ENCODE measurements around the gene GOLPH3.

GOLPH3 gene

GRCh38 chr5:32170303-32171151 is 3.6 kb downstream of the GOLPH3 start:
- DNase-seq: no peak

GRCh38 chr5:32168460-32169033 is 5.6 kb downstream of the GOLPH3 start:
- DNase-seq: no peak

DNA sequence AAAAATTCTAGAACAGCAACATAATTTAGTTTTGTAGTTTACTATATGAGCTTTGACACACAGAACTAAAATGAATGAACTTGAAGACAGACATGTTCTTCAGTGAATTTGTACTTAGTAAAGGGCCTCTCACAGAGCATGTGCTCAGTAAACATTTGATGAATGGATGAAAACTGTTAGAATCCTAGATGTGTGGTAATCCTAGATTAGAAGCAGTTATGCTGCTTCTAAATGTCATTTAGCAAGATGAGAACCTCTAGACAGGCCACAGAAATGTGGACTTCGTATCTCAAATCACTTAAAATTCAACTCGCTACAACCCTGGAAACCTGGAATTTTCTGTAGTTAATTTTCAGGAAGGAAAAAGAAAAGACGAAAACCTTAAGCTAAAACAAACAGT is 8.5 kb downstream of the GOLPH3 start:
- DNase-seq: no peak

- no peak for DNase-seq
These were observed 10.3 kb downstream of the GOLPH3 start for GRCh38 chr5:32163785-32164184.

- no peak for DNase-seq
These were observed 11.1 kb downstream of the GOLPH3 start for GRCh38 chr5:32163053-32163452.

DNA sequence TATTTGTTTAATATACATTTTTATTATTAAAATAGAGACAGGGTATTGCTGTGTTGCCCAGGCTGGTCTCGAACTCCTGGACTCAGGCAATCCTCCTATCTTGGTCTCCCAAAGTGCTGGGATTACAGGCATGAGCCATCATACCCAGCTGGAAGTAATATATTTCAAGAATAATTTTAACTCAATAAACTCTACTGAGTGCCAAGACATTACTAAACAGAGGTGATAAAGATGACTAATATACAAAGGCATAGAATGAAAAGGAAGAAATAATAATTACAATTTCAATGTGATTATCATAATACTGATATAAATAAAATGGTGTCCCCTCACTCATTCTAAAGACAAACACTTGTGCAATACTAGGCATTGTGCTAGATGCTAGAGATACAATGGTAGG is 13.9 kb downstream of the GOLPH3 start:
- no peak for DNase-seq

DNA sequence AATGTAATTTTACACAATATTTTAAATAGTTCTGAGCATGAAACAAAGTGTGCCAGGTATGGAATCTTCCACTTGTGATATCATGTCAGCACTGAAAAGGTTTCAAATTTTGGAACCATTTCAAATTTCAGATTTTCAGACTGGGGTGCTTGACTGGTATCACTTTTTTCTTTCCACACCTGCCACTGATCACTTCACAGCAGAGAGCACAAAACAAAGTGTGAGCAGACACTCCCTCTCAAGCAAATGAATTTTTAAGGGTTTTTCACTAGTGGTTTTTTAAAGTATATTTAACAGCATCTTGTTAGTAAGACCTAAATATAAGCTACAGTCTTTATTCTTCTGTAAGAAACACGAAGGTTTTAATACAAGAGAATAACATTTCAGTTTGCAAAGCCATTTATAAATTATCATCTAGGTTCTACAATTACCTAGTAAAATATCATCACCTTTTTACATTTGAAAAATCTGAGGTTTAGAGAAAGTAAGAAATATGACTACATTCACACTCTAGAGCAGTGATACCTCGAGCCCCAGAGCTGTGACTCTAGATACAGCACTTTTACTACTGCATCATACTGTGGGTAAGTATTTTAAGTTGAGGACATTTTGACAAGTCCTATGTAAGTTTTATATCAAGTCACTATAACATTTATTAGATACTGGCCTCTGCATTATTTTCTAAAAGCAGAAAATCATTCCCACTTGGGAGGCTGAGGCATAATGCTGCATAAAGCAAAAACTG is 14.6 kb downstream of the GOLPH3 start:
- no peak for DNase-seq

GRCh38 chr5:32158679-32158975 is 15.5 kb downstream of the GOLPH3 start:
- no peak for DNase-seq

GRCh38 chr5:32157078-32157477 is 17.0 kb downstream of the GOLPH3 start:
- DNase-seq: no peak

DNA sequence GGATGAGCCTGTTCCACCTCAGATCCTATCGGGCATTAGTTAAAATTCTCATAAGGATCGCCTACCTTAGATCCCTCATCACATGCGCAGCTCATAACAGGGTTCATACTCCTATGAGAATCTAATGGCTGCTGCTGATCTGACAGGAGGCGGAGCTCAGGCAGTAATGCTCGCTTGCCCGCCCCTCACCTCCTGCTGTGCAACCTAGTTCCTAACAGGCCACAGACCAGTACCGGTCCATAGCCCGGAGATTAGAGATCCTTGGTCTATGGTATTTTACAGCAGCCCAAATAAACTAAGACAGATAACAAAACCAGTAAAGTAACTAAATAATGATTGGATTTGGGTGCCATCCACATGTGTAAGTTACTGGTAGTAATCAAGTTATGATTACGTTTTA is 17.5 kb downstream of the GOLPH3 start:
- no peak for DNase-seq

DNA sequence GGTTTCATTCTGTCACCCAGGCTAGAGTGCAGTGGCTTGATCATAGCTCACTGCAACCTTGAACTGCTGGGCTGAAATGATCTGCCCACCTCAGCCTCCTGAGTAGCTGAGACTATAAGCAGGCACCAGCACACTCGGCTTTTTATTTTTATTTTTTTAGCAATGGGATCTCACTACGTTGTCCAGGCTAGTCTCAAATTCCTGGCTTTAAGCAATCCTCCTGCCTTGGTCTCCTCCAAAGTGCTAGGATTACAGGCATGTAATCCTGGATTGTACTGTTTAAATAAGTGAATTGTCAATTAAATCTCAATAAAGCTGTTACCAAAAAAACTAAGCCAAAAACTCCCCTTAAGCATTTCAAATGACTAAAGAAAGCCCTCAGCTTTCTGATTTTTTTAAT is 18.9 kb downstream of the GOLPH3 start:
- DNase-seq: no peak

GRCh38 chr5:32153723-32154122 is 20.4 kb downstream of the GOLPH3 start:
- DNase-seq: no peak

DNA sequence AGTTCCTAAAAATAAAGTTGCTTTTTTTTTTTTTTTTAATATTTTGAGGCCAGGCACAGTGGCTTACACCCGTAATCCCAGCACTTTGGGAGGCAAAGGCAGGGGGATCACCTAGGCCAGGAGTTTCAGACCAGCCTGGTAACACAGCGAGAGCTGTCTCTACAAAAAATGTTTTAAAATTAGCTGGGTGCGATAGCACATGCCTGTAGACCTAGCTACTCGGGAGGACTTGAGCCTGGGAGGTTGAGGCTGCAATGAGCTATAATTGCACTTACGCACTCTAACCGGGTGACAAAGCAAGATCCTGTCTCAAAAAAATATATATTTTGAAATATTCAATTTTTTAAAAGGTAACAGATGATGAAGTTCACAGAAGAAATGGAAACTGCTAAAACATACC is 22.9 kb downstream of the GOLPH3 start:
- DNase-seq: no peak

GRCh38 chr5:32150366-32150765 is 23.8 kb downstream of the GOLPH3 start:
- DNase-seq: no peak

GRCh38 chr5:32147959-32148358 is 26.2 kb downstream of the GOLPH3 start:
- no peak for DNase-seq

DNA sequence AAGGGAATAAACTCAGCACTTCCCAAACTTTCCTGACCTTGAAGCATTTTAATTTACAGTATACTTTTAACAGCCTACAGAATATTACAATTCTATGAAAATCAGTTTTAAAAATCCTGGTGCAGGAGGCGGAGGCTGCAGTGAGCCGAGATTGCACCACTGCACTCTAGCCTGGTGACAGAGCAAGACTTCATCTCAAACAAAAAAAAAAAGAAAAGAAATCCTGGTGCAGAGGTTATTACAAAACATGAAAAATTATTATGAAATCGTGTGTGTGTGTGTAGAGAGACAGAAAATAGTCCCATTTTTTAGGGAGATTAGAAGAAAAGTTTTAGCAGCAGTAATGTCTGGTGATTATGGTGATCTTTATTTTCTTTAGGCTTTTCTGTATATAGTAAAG is 26.9 kb downstream of the GOLPH3 start:
- no peak for DNase-seq

- DNase-seq: no peak
These were observed 28.7 kb downstream of the GOLPH3 start for GRCh38 chr5:32145378-32145777.

DNA sequence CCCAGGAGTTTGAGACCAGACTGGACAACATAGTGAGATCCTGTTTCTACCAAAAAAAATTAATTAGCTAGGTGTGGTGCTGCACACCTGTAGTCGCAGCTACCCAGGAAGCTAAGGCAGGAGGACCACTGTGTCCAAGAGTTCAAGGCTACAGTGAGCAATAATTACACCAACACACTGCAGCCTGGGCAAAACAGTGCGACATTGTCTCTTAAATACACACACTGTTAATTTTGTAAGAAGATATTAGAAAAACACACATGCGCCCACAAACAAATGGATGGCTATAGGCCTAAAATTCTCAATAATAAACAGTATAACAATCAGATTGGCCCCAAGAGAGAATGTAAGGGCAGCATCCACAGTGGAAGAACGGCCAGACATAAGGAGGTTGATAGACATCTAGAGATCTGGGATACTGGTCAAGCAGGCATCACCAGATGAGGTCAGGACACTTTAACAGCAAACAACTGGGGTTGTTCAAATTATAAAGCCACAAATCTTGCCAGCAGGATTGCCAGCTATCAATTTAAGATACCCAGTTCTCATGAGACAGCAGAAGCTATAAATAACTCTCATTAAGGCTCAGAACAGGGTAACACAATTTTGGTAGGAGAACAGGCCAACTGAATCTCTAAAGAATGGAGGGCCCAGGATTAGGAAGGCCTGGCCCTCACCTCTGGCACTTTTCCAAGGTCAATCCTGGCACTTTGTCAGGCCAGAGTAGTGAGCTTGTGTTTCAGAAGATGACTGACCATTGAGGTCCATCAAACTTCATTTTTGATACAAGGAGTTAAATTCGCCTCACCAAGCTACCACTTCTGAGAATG is 29.5 kb downstream of the GOLPH3 start:
- DNase-seq: no peak

DNA sequence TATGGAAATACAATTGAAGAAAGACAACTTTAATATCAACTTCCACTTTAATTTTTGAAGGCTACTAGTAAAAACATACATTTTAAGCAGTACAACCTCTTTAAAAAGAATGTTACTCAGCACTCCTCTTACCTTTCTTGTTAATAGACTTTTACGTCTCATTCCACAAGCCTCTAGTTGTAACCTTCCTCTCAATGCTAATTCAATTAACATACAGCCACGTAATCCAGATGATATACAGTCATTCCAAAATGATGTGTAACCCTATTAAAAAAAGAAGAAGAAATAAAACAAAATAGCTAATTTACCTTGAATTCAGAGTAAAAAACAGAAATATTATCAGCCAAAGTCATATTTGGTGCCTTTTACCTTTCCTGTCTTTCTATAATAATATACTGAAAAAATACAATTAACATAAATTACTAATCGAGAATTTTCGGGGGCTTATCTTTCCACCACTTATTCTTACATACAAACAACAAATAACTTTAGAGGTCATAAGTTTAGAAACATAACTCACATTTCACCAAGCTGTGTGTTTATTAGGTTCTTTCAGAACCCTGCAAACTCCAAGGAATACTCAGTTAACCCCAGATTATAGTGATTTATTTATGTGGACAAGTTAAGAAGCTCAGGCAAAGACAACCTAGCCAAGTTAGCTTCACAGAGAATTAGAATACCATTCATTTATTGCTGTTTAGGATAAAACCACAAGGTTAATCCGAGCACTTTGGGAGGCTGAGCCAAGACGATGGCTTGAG is 30.3 kb downstream of the GOLPH3 start:
- DNase-seq: no peak

GRCh38 chr5:32138839-32139493 is 35.2 kb downstream of the GOLPH3 start:
- DNase-seq: peak; percentile 81

- DNase-seq: no peak
These were observed 37.8 kb downstream of the GOLPH3 start for GRCh38 chr5:32136342-32136741.

DNA sequence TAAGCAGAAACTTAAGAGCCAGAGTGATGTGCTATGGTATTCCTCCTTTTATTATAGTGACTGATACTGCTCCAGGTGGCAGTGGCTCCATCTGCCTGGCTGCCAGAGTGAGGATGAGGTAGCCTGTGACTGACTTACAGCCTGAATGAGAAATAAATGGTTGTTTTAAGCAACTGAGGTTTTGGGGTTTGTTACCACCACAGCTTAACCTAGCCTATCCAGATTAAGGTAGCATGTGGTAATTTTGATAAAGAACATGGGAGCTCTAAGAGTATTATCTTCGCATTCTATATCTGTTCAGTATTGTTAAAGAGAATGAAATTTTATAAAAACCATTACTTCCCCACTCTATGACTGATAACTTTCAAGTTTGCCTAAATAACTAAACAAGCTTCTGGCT is 39.0 kb downstream of the GOLPH3 start:
- DNase-seq: no peak
